GM23248 (cell line): ENCODE measurements around the gene WDR11.

Experiments used
- EZH2 ChIP-seq: fragments of 200-600 bp; sonication (generic); IDR thresholded peaks from 2 replicates; pipeline ENCODE4 v1.6.1; 2018; ENCODE audit warnings: antibody characterized with exemption, mild to moderate bottlenecking; ENCODE audit not compliant: insufficient read depth, poor library complexity, severe bottlenecking
- EZH2phosphoT487 ChIP-seq: fragments of 200-600 bp; sonication (generic); IDR thresholded peaks from 2 replicates; pipeline ENCODE4 v1.6.1; 2018; ENCODE audit warnings: antibody characterized with exemption, moderate library complexity, mild to moderate bottlenecking, low read depth; ENCODE audit not compliant: insufficient read depth

DNA sequence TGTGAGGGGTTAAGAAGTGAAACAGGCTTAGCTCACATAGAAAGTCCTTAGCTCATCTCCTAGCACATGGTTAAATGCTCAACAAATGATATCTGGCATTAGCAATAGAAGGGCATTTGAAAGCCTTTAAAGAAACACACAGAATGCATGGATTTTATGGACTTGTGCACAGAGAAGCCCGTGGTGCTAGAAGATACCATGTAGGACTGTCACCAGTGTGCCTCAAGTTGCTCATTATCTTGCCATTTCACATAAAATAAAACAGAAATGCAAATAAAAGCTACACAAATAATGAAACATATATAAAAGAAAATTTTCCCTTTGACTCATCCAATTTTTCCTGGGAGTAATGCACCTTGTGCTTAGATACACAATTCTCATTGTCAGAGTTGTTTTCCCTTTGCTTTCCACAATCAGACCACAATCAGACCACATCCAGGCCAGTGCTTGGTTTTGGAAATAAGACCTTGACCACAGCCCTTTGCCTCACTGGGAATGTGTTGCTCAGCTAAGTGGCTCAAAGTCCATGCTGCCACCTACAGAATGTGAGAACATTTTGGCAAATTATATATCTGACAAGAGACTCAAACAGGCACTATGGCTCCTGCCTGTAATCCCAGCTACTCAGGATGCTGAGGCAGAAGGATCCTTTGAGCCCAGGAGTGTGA, 9.5 kb upstream of the WDR11 start:
- TF ChIP-seq EZH2 (no peak), EZH2phosphoT487 (no peak)
